Spleen (tissue), 11 donors: ENCODE measurements around the gene COMMD4. TPM values are rescaled to one million over a fixed set of nuclear protein-coding genes. Genes with fewer than 3 reads are reported as not detected.
A peak's percentile ranks its signal among the peaks of the same experiment; 100 is the strongest.
"Not testable (repeated sequence)": the region's sequence is repeated elsewhere in the genome, so short reads cannot be mapped to it uniquely, and the experiment has no call there.

Source experiments
- DNase-seq: peaks from one replicate; pipeline ENCODE4 v3.0.0-alpha.2; 2020
- H3K27ac ChIP-seq, 8 donors: fragments of 200-600 bp; sonication (generic) in 7 of 8; 1 replicate in 4 of 8; 2 replicates in 4 of 8; pipeline versions ENCODE4 v1.5.0 to v1.8.0; 2016 to 2021; ENCODE audit warnings: inconsistent platforms in 4 of 8, mild to moderate bottlenecking in 4 of 8, moderate library complexity in 1 of 8
- H3K27me3 ChIP-seq, 7 donors: fragments of 200-600 bp; sonication (generic) in 6 of 7; replicated peaks in 1 of 7; 1 replicate in 4 of 7; 2 replicates in 3 of 7; pipeline versions ENCODE4 v1.5.0 to v1.8.0; 2016 to 2021; ENCODE audit warnings: inconsistent platforms in 3 of 7, mild to moderate bottlenecking in 1 of 7
- H3K36me3 ChIP-seq, 6 donors: fragments of 200-600 bp; sonication (generic) in 5 of 6; 1 replicate in 4 of 6; 2 replicates in 2 of 6; pipeline versions ENCODE4 v1.5.0 to v1.8.0; 2016 to 2021; ENCODE audit warnings: inconsistent platforms in 2 of 6
- H3K4me1 ChIP-seq, 6 donors: fragments of 200-600 bp; sonication (generic) in 5 of 6; 1 replicate in 3 of 6; 2 replicates in 3 of 6; pipeline versions ENCODE4 v1.5.0 to v1.8.0; 2016 to 2021; ENCODE audit warnings: inconsistent platforms in 3 of 6
- H3K4me3 ChIP-seq, 8 donors: fragments of 200-600 bp; sonication (generic) in 7 of 8; 1 replicate in 4 of 8; 2 replicates in 4 of 8; pipeline versions ENCODE4 v1.5.0 to v1.8.0; 2016 to 2021; ENCODE audit warnings: inconsistent platforms in 4 of 8, mild to moderate bottlenecking in 4 of 8, moderate library complexity in 2 of 8
- H3K9me3 ChIP-seq, 8 donors: fragments of 200-600 bp; sonication (generic) in 7 of 8; 1 replicate in 4 of 8; 2 replicates in 4 of 8; pipeline versions ENCODE4 v1.5.0 to v1.8.0; 2016 to 2021; ENCODE audit warnings: inconsistent platforms in 4 of 8
- POLR2A ChIP-seq, 3 donors: fragments of 450-650 bp; IDR thresholded peaks; one replicate each; pipeline ENCODE4 v1.5.1; 2017; ENCODE audit warnings: antibody characterized with exemption in 3 of 3, mild to moderate bottlenecking in 1 of 3
- POLR2AphosphoS5 ChIP-seq, 3 donors: sonication (generic); formaldehyde crosslinking; IDR thresholded peaks; one replicate each; pipeline ENCODE4 v1.5.1; 2017; ENCODE audit warnings: antibody characterized with exemption in 3 of 3
- WGBS, 5 donors: extraction: QIAGEN DNeasy Blood & Tissue Kit in 3 of 5; methylation state at CpG; one replicate each; pipeline versions ENCODE4 v1.1.5 to v1.1.7; 2013 to 2018; 5-methylcytosine and 5-hydroxymethylcytosine counted together
- intact Hi-C: fragments of 100-400 bp; cut with DNase I; formaldehyde crosslinking; loops from one replicate; pipeline ENCODE4 v1.15.0; 2023; ENCODE audit warnings: low total_unique reads
- polyA plus RNA-seq, 3 donors: library from polyadenylated mRNA; stranded (reverse); fragments of 200-250 nt; gene quantifications; one replicate each; pipeline ENCODE4 v1.2.1, GENCODE V29; 2013
- total RNA-seq, 7 donors: library from RNA; depleted of rRNA in 3 of 7; stranded (reverse); fragments of >200 nt in 3 of 7; fragmentation: NEBNext Ultra II Directional in 4 of 7; extraction: Animal tissue kit (Norgen Biotek cat#: 25700) in 4 of 7; gene quantifications; one replicate each; pipeline versions ENCODE4 v1.1.0 to v1.2.1, GENCODE V29; 2016 to 2021
- TF ChIP-seq, protein P1 (sequence below), 11 experiments: fragments of 200-600 bp in 7 of 11; fragments of 450-650 bp in 4 of 11; sonication (generic) in 4 of 11; IDR thresholded peaks in 8 of 11; conservative IDR thresholded peaks in 3 of 11; 1 replicate in 7 of 11; 2 replicates in 4 of 11; pipeline versions ENCODE4 v1.4.0 to v1.8.0; 2016 to 2021; ENCODE audit warnings: antibody characterized with exemption in 11 of 11, inconsistent platforms in 4 of 11, mild to moderate bottlenecking in 1 of 11
- donor health status: healthy with polysubstance abuse.
- donor health status: DM: no; HTN: no; CAD: no; lungs with moderate emphysema.
- donor health status: DM: no; HTN: no; CAD: no.
- donor health status: Bipolar disorder and iron deficiency.
- donor health status: healthy.
- donor health status: DM: no; HTN: no; CAD: no.
- donor health status: DM: yes; HTN: yes; CAD: no.

The COMMD4 gene
- total and polyA plus RNA-seq, 10 donors, result 47.0 to 116 (median 70.3) TPM

DNA sequence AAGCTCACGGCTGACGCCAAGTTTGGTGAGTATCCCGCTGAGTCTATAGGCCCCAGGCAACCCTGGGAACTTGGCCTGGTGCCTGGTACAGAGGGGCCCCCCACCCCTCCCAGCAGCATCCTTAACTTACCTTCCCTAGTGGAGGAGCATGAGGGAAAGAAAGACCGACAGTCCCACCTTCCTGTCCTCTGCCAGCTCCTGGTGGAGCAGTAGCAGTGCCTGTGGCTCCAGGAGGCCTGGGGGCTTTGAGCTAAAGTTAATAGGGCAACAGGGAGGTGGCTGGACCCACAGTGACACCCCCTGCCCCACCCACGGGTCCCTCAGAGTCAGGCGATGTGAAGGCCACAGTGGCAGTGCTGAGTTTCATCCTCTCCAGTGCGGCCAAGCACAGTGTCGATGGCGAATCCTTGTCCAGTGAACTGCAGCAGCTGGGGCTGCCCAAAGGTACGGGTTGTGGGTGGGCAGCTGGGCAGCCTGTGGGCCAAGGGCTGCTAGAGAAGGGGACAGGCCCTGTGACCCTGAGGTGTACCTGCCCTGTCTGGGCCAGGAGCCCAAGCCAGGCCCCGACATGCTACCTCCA lies 2.9 kb downstream of the COMMD4 start:
- H3K9me3 ChIP-seq, result no peaks in the 10 kb centered on the region
- no peaks in the 10 kb centered on the region for H3K27me3 ChIP-seq
- intact Hi-C loops, result no loop called here
- no peak overlapping the region for H3K4me3 ChIP-seq
- WGBS, 5 donors, result 92 to 98% (median 94%) methylated on average over 6 to 11 of the region's 11 CpGs
- H3K4me1 ChIP-seq, result peaks cover 0 to 36% (median 23%) of the 10 kb centered on the region in 6 donors
- H3K36me3 ChIP-seq, result peaks cover 0 to 35% (median 19%) of the 10 kb centered on the region in 6 donors
- no peak for DNase-seq
- TF ChIP-seq POLR2AphosphoS5 (IDR thresholded peaks at IDR 0.05) (no peak), POLR2A (IDR thresholded peaks at IDR 0.05) (no peak)
- TF ChIP-seq, protein P1, sequence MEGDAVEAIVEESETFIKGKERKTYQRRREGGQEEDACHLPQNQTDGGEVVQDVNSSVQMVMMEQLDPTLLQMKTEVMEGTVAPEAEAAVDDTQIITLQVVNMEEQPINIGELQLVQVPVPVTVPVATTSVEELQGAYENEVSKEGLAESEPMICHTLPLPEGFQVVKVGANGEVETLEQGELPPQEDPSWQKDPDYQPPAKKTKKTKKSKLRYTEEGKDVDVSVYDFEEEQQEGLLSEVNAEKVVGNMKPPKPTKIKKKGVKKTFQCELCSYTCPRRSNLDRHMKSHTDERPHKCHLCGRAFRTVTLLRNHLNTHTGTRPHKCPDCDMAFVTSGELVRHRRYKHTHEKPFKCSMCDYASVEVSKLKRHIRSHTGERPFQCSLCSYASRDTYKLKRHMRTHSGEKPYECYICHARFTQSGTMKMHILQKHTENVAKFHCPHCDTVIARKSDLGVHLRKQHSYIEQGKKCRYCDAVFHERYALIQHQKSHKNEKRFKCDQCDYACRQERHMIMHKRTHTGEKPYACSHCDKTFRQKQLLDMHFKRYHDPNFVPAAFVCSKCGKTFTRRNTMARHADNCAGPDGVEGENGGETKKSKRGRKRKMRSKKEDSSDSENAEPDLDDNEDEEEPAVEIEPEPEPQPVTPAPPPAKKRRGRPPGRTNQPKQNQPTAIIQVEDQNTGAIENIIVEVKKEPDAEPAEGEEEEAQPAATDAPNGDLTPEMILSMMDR (IDR thresholded peaks at IDR 0.05 in 8 of 11, conservative IDR thresholded peaks at IDR 0.05 in 3 of 11), result no peak
- H3K27ac ChIP-seq, result no peak overlapping the region

DNA sequence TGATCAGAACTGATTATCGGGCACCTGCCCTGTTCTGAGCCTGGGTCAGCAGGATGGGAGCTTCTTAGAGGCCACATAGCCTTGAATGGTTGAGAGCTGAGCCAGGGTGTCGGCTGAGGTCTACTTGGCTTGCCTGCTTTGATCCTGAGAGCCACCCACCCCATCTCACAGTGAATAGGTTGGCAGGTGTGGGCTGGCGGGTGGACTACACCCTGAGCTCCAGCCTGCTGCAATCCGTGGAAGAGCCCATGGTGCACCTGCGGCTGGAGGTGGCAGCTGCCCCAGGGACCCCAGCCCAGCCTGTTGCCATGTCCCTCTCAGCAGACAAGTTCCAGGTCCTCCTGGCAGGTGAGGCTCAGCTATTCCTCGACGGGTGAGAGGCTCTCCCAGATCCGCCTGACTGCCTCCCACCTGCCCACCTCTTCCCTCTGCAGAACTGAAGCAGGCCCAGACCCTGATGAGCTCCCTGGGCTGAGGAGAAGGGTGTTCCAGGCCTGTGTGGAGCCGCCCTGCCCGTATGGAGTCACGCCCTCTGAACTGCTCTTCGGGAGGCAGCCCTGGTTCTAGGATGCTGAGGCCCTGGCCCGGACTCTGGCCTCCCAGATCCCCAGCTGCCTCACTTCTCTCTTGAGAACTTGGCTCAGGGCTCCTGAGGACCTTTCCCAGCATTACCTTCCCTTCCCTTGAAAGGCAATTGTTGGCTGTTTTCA lies 3.8 kb downstream of the COMMD4 start:
- intact Hi-C loops, result no loop called here
- DNase-seq, result no peak
- Histone ChIP-seq H3K27ac (no peak overlapping the region), H3K9me3 (no peaks in the 10 kb centered on the region), H3K4me1 (peaks cover 0 to 42% (median 23%) of the 10 kb centered on the region in 6 donors), H3K36me3 (peaks cover 0 to 35% (median 19%) of the 10 kb centered on the region in 6 donors), H3K4me3 (no peak overlapping the region), H3K27me3 (no peaks in the 10 kb centered on the region)
- 89 to 95% (median 93%) methylated on average over 5 to 13 of the region's 13 CpGs for WGBS, 5 donors
- TF ChIP-seq POLR2A (IDR thresholded peaks at IDR 0.05), result no peak
- no peak for TF ChIP-seq POLR2AphosphoS5 (IDR thresholded peaks at IDR 0.05)
- TF ChIP-seq, protein P1 (IDR thresholded peaks at IDR 0.05 in 8 of 11, conservative IDR thresholded peaks at IDR 0.05 in 3 of 11), result no peak

DNA sequence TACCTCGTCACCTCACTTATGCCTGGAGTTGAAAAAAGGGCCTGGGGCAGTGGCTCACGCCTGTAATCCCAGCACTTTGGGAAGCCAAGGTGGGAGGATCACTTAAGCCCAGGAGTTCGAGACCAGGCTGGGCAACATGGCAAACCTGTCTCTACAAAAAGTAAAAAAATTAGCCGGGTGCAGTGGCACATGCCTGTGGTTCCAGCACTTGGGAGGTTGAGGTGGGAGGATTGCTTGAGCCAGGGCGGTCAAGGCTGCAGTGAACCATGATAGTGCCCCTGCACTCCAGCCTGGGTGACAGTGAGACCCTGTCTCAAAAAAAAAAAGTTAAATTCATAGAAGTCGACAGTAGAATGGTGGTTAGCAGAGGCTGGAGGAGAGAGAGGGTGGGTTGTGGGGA lies 6.4 kb downstream of the COMMD4 start:
- Histone ChIP-seq H3K27ac (no peak overlapping the region), H3K27me3 (peaks cover 0 to 12% (median 0%) of the 10 kb centered on the region in 7 donors), H3K36me3 (peaks cover 0 to 35% (median 19%) of the 10 kb centered on the region in 6 donors), H3K9me3 (no peaks in the 10 kb centered on the region), H3K4me3 (no peak overlapping the region), H3K4me1 (peaks cover 0 to 34% (median 11%) of the 10 kb centered on the region in 6 donors)
- DNase-seq, result peak; percentile 19
- intact Hi-C loops, result no loop called here
- 87 to 95% (median 92%) methylated on average over 6 of the region's 6 CpGs for WGBS, 5 donors
- no peak for TF ChIP-seq POLR2AphosphoS5 (IDR thresholded peaks at IDR 0.05)
- TF ChIP-seq POLR2A (IDR thresholded peaks at IDR 0.05), result no peak
- TF ChIP-seq, protein P1 (IDR thresholded peaks at IDR 0.05 in 8 of 11, conservative IDR thresholded peaks at IDR 0.05 in 3 of 11), result no peak

DNA sequence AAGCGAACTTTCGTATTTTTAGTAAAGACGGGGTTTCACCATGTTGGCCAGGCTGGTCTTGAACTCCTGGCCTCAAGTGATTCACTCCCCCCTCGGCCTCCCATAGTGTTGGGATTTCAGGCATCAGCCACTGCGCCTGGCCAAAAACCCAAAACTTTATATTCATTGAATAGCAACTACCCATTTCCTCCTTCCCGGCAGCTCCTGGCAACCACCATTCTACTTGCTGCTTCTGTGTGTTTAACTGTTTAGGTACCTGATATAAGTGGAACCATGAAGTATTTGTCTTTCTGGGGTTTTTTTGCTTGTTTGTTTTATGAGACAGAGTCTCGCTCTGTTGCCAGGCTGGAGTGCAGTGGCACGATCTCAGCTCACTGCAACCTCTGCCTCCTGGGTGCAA lies 8.1 kb downstream of the COMMD4 start:
- H3K36me3 ChIP-seq, result peaks cover 0 to 30% (median 15%) of the 10 kb centered on the region in 6 donors
- H3K27me3 ChIP-seq, result peaks cover 0 to 29% (median 0%) of the 10 kb centered on the region in 7 donors
- peaks cover under 1 to 46% (median 28%) of the 10 kb centered on the region in 6 donors for H3K4me1 ChIP-seq
- H3K27ac ChIP-seq, intact Hi-C loops, H3K4me3 ChIP-seq, H3K9me3 ChIP-seq: not testable (repeated sequence)
- 42 to 58% (median 52%) methylated on average over 8 of the region's 8 CpGs for WGBS, 5 donors
- DNase-seq, result peak; percentile 24
